Stromal cell of bone marrow (primary cell): ENCODE measurements around the gene PRKCB.
"Not testable (repeated sequence)": the region's sequence is repeated elsewhere in the genome, so short reads cannot be mapped to it uniquely, and the experiment has no call there.

Experiments
- DNase-seq: peaks from one replicate; pipeline ENCODE4 v3.0.0-alpha.2; 2012; ENCODE audit warnings: low read depth

Gene PRKCB

DNA sequence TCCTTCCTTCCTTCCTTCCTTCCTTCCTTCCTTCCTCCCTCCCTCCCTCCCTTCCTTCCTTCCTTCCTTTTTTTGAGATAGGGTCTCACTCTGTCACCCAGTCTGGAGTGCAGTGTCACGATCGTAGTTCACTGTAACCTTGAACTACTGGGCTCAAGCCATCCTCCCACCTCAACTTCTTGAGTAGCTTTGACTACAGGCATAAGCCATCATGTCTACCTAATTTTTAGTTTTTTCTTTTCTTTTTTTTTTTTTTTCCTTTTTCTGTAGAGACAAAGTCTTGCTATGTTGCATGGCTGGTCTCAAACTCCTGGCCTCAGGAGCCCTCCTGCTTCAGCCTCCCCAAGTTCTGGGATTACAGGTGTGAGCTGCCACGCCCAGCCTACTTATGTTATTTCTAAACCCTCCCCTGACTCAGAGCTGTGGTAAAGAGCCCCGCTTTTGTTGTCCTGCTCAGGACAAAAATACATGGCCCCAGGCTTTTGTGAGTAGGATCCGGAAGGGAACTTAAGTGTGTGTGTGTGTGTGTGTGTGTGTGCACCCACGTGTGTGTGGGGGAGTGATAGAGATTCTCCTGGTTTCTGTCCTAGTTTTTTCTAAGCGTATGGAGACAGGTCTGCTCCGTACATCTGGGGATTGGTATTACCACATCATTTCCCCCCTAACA lies 67.1 kb downstream of the PRKCB start:
- DNase-seq, result no peak

DNA sequence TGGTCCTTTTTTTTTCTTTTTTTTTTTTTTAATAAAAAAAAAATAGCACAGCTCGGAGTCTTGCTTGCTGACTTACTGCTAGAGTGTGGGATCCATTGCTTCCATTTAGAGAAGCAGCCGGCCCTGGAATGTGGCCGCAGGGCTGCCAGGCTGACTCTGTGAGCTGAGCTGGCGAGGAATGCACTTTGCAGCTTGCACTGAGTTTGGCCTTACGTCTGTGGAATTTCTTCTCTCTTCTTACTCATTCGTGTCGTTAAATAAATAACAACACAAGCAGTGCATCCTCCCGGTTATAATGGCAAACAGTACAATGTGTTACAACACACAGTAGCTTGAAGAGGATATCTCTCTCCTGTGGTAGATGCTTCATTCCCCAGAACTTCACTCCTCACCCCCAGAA lies 69.2 kb downstream of the PRKCB start:
- peak; percentile 19 for DNase-seq

DNA sequence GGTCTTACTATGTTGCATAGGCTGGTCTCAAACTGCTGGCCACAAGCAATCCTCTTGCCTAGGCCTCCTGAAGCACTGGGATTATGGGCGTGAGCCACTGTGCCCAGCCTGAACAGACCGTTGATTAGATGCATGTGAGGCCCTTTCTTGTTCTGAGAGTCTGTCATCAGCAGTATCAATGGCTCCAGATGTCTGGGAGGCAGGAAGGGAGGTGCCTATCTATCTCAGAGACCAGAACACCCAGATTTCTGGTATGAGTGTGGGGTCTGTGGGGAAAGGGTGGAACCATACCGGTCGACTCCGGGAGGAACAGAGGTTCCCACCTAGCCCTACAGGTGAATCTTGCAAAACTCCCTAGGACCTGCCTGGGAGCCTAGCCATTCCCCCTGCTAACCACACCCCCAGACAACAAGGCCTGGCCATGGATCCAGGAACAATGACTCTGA lies 71.7 kb downstream of the PRKCB start:
- no peak for DNase-seq

DNA sequence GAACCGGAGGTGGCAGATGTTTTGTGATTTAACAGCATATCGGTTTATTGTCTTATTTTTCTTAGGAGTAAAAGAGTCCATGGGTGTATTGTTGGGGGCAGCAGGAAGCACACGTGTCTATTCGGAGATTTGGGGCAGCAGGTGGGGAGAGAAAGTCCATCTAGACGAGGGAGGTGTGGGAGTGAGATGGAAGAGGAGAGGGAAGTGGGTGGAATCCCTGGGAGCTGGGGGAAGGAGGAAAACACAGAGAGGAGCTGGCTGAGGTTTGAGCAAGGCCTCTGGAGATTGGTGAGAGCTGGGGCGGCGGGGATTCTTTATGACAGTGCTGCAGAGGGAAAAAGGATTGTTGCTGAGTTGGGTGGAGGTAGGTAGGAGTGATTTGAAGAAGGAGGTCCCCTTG lies 72.1 kb downstream of the PRKCB start:
- no peak for DNase-seq

DNA sequence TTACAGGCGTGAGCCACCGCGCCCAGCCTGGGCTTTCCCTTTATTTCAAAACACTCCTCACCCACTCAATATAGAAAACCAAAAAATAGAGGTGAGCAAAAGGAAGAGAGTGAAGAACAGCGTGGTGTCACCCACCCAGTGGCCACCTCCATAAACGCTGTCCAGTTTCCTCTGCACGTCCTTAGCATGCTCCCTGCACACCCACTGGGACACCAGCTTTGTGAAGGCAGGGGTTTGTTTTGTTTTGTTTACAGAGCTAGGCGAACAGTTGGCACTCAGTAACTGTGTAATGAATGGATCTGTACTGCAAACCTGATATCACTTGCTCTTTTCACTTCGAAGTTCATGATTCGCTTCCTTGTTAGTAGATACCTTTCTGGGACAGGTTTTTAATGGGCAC lies 73.0 kb downstream of the PRKCB start:
- no peak for DNase-seq

DNA sequence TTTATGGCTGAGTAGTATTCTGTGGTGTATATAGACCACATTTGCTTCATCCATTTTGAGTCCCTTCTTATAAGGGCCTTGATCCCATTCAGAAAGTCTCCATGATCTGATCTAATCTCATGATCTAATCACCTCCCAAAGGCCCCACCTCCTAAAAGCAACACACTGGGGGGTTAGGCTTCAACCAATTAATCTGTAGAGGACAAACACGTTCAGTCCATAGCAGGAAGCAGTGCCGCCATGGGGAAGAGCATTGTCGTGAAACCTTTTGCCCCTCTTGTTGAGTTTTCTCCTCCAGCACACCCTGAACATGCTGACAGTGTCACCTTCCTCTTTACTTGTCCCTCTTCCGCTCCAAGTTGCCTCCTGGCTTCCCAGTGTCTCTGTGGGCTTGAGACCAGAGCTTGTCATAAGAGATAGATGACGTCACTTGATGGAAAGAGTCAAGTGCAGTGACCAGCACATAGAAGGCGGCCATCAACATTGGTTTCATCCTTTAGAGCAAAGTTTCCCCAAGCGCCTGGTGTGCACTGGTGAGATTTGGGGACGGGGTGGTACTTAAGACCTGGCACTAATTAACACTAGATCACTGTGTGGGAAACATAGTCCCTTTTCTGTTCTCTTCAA lies 74.1 kb downstream of the PRKCB start:
- DNase-seq, result no peak

DNA sequence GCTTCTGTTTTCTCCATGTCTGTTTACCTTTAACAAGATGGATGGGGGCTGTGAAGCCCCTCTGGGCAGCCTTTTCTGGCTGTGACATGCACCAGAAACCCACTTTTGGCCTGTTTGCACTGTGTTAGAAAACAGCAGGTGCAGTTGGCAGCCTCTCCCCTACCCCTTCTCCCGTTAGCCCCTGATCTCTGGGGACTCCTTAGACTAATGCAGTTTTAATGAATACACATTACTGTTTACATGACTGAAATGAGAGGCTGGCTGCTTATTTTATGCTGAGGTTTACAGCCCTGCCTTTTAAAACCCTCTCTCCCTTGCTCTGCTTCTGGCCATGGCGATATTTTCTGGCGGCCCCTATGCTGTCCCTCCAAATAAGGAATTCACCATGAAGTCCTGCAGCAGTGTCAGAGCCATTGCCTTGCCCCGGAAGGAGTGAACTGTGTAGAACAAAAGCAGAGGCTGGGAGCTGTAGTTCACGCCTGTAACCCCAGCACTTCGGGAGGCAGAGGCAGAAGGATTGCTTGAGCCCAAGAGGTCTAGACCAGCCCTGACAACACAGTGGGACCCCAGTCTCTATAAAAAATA lies 79.3 kb downstream of the PRKCB start:
- no peak for DNase-seq

DNA sequence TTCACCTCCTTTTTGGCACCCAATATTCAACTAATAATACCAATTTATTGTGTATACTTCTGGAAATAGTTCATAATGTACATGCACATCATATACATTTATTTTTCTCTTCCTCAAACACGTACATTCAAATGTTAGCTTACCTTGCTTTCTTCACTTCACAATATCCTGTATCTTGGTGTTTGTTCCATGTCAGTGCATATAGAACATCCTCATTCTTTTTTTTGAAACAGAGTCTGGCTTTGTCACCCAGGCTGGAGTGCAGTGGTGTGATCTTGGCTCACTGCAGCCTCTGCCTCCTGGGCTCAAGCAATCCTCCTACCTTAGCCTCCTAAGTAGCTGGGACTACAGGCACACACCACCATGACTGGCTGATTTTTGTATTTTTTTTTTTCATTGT lies 80.8 kb downstream of the PRKCB start:
- DNase-seq, result not testable (repeated sequence)

DNA sequence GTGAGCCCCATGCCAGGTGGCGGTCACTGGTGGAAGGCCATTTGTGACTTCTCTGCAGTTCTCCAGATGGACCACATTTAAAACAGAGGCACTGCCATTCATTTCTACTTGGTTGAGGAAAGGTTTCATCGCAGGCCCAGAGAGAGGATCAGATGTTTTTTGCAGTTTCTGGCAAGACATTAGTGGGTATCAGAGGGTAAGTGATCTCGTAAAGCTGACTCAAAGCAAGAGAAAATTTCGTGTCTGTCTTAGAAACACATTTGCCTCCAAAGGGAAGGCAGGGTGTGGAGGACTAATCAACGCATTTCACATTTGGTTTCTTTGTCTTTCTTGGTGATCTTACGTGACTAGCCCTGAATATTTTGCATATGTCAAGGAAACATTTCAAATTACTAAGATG lies 81.8 kb downstream of the PRKCB start:
- no peak for DNase-seq

DNA sequence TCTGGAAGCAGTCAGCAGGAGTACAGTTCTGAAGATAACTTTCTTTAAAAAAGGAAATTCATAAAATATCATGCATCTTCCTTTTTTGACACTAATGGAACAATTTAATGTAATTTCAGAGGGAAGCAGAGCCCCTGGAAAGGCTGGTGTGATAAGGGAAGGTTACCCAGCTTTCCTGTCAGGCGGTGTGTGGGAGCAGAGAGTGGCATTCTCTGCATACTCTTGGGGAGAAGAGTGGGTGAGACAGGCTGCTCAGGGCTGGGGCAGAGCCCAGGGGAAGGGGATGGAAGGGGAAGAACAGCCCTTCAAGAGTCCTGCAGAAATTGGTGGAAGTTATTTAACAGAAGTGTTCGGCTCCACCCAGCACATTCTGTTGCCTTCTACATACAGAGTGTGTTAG lies 84.7 kb downstream of the PRKCB start:
- DNase-seq, result no peak

DNA sequence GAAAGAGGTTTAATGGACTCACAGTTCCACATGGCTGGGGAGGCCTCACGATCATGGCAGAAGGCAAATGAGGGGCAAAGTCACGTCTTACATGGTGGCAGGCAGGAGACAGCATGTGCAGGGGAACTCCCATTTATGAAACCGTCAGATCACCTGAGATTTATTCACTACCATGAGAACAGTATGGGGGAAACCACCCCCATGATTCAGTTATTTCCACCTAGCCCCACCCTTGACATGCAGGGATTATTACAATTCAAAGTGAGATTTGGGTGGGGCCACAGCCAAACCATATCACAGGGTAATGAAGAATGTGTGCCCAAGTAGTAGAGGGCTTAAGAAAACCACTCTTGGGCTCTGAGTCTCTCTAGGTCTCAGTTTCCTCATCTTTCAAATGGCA lies 85.1 kb downstream of the PRKCB start:
- no peak for DNase-seq

DNA sequence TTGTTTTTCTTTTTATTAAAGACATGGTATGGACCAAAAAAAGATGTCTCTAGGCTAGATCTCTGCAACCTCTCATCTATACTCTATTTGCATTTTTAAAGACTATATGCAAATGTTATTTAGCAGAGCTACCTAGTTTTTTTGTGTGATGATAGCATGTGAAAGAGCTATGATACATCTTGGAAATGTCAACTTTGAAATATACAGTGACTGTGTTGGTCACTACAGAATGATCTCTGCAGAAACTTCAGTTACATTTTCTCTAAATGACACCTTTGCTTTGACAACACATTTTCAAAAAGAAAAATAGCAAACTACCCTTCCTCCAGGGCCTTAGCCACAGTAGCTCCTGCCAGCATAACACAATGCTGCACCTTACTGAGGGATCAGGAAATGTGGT lies 86.6 kb downstream of the PRKCB start:
- no peak for DNase-seq

DNA sequence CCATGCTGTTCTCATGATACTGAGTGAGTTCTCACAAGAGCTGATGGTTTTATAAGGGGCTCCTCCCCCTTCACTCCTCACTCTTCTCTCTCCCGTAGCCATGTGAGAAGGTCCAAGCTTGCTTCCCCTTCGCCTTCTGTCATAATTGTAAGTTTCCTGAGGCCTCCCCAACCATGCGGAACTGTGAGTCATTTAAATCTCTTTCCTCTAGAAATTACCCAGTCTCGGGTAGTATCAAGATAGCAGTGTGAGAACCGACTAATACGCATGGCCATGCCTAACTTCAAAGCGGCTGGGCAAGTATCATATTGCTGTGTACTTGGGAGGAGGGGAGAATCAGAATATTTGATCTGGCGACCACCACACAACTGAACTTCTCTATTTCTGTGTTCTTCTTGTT lies 88.3 kb downstream of the PRKCB start:
- no peak for DNase-seq

DNA sequence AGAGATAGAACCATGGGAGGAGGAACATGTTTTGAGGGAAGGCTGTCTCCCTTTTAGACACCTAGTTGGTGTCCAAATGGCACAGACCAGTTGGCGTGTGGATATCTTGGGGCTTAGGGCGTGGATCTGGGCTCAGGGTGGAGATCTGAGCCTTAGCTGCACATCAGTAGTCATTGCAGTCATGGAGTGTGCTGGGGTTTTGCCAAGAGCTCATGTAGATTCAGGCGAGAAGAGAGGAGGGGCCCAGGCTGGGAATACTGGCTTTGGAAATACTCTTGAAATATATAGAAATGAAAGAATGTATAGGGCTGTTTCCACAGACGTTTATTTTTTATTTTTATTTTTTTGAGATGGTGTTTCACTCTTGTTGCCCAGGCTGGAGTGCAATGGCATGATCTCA lies 92.0 kb downstream of the PRKCB start:
- DNase-seq, result no peak

DNA sequence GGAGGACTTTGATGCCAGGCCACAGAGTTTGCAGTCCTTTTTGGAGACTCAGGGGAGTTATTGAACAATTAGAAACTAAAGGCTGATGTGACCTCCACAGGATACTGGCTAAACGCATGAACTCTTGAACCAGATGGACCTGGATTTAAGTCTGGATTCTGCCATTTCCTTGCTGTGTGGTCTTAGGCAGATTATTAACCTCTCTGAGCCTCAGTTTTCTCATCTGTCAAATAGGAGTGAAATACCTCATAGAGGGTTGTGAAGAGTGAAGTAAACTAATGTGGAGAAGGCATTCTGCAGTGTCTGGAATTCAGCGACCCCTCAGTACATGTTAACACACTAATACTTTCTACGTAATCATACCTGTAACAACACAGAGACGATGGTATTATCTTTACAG lies 93.5 kb downstream of the PRKCB start:
- DNase-seq, result no peak

DNA sequence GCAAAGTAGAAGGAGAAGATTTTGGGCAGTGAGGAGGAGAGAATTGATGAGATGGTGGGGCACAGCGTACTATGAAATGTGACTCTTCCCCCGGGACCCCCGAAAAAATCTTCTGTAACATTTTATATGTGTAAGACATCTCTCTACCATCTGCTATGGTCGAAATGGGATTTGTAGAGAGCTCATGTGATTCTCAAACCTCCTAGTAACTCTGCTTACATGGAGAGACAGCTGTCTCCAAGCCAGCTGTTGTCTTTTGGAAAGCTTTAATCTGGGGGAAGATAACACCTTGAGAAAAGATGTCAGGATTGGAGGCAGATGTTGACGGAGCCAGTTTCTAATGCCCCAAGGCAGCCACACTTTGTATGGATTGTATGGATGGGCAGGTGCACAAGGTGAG lies 94.1 kb downstream of the PRKCB start:
- DNase-seq, result no peak

DNA sequence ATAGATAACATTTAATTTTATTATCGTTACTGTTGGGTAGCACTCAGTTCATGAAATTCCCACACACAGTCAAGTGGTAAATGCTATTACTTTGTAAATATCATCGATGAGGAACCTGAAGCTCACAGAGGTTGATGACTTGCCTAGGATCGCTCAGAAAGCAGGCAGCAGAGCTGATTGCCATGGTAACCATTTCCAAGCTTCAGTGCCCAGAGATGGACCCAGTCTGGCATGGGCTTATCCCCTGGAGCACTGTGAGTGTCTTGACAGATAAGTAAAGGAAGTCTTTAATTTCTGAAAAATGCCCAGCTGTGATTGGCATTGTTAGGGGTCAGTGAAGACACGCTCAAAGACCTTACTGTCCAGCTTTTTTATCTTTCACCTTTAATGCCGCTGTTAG lies 95.0 kb downstream of the PRKCB start:
- DNase-seq, result no peak

DNA sequence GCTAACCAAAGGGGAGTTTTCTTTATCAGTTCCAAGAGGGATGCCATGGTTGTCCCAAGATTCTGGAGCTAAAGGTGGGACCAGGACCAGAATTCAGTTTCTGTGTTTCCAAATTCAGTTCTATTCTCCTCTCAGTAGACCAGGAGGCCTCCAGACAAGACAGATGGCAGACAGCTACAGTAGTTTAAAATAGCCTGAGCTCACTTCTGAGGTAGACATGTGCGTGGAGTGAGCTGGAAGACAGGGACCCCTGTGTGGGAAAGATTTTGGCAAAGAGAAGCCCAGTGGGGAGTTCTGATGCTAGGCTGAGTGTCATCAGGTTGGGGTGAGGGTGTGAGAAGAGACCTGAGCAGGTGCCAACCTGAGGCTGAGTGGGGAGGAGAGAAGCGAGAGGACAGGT lies 95.4 kb downstream of the PRKCB start:
- no peak for DNase-seq

DNA sequence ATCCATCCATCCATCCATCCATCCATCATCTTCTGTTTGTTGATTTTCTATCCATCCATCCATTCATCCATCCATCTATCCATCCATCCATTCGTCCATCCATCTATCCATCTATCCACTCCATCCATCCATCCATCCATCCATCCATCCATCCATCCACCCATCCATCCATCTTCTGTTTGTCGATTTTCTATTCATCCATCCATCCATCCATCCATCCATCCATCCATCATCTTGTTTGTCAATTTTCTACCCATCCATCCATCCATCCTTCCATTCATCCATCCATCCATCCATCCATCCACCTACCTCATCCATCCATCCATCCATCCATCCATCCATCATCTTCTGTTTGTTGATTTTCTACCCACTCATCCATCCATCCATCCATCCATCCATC lies 97.9 kb downstream of the PRKCB start:
- DNase-seq, result not testable (repeated sequence)

DNA sequence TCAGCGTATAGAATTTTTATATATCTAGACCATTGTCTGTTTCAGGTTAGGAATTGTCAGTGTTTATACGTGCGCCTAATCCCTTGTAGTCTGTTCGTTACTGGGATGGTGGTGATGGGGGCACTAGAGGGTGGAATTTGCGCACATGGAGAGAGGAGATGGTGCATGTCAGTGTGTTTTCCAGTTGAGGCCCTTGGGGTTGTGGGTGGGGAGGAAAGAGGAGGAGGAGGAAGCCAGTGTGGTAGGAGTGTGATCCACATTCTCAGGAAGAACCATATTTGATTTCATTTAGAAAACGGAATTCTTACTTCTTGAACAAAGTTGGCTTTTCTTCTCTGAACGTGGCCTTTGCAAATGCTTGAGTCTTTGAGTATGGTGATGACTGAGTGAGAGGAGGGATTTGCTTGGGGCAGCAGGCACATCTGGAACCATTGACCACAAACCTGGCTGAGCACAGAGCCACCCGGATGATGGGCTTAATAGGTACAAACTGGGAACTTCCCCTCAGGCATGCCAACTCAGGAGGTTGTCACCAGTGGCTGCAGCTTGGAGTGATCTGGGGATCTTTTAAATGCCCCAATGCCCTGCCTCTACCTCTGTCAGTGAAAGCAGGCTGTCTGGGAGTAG lies 98.9 kb downstream of the PRKCB start:
- DNase-seq, result no peak

DNA sequence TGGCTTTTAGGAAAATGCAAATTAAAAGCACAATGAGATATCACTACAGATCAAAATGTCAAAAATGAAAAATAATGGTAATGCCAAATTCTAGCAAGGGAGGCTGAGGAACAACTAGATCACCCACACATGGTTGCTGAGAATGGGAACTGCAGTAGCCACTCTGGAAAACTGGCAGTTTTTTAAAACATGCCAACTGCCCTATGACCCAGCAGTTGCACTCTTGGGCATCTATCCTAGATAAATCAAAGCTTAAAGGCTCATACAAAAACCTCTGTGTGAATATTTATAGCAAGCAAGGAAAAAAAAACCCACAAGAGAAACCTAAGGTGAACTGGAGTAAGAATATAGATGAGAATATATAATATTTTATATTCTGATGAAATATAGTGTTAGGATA lies 104.3 kb downstream of the PRKCB start:
- DNase-seq, result no peak

DNA sequence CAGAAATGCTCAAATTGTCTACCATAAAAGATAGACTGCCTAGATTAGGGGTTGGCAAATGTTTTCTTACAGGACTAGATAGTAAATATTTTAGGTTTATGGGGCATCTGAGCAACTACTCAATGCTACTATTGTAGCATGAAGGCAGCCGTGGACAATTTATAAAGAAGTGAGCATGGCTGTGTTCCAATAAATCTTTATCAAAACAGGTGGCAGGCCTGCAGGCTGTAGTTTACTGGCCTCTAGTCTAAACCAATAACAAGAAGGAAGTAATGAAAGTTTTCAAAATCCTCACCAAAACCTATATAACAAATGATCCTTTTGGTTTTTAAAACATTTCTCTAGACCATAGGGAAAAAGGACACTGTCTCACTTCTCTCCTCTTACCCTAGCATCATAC lies 105.2 kb downstream of the PRKCB start:
- no peak for DNase-seq

DNA sequence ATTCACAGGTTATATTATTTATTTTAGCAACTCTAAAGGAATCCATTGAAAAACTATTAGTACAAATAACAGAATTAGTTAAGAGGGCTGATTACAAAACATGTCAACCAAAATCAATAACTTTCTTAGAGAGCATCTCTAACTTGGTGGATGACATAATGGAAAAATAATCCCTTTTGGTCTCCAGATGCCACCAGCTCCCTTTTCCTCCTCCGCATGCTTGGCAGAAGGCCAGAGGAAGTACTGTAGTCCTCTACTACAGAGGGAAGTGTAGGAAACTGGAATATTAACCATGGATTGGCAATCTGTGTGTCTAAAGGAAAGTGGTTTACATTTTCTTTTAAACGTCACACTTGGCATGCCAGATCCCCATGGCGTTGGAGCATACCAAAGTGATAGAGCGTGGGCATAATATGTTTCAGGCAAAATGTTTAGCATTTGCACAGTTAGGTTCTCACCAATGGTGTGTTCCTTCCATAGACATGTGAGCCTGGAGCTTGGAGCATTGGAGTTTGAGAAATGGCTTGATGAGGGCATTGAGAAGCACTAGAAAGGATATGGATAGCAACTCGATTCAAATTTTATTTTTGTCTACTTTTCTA lies 106.3 kb downstream of the PRKCB start:
- DNase-seq, result no peak
